Right hindlimb (tissue), 1 donor: Measurements from ENCODE around the gene KIF5C.

Experiments
- DNase-seq: peaks from one replicate; pipeline ENCODE4 v3.0.0-alpha.2; 2018

The KIF5C gene

DNA sequence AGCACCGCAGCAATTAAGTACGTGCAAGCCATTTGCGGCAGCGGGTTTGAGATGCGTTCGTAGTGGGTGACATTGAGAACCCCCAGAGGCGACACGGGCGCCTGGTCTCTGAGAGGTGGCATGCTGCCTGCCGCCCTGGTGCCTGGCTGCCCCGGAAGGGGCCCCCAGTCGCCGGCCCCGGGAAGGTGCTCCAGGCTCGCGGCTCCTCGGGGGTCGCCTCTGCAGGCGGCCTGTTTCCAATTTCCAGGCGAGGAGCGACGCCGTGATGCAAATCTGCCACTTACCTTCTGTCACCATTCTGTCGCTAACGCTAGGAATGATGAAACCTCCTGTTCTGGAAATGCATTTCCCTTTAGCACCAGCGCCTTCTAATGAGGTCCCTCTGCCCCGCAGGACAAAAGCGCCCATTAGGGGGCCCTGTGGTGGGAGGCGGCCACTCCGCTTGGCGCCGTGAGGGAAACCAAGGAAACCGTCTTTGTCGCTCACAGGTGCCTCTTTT, 13.0 kb downstream of the KIF5C start:
- no peak for DNase-seq

- DNase-seq = no peak
These were observed 14.0 kb downstream of the KIF5C start for GRCh38 chr2:148888986-148889385.

DNA sequence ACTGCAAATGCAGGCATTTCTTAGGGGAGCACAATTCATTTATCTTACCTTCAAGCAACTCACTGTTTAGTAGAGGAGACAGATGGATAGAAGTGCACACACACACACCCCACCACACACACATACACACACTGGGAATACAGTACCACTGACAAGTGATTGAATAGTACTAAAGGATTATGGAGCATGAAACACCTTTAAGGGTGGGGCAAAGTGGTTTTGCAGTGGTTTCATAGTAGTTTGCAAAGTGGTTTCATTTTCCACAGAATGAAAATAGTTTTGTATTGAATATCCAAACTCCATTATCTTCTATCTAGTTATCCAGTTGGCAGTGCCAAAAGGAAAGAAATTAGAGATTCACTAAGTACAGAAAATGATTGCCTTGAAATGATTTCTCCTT, 18.9 kb downstream of the KIF5C start:
- no peak for DNase-seq

- no peak for DNase-seq
These were observed 21.1 kb downstream of the KIF5C start for GRCh38 chr2:148896136-148896535.

DNA sequence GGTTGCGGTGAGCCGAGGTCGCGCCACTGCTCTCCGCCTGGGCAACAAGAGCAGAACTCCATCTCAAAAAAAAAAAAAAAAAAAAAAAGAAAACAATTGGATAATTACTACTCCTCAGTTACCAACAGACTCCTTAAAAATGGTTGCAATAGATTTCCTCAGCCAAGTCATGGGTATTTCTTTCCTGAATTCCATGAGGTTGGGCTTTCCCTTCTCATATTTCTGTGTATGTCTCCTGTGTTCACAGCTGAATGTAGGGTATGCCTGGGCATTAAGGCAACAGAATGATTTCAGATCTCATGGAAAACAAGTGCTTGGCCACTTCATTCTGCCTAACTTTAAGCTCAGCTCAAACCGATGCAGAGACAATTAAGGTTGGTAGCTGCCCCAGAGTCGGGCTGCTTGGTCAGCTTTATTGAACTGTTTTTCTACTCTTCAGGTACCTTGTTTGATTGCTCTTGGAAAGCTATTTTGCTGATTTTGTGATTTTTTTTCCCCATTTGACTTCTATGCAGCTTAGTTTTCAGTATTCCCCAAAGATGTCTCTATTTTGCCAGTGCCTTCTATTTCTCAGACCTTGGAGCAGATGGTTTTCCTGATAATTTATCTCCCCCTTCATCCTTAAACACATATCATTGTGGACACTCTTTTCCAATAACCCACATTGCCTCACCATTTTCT, 24.8 kb downstream of the KIF5C start:
- no peak for DNase-seq

- DNase-seq = no peak
These were observed 25.4 kb downstream of the KIF5C start for GRCh38 chr2:148900350-148900837.

DNA sequence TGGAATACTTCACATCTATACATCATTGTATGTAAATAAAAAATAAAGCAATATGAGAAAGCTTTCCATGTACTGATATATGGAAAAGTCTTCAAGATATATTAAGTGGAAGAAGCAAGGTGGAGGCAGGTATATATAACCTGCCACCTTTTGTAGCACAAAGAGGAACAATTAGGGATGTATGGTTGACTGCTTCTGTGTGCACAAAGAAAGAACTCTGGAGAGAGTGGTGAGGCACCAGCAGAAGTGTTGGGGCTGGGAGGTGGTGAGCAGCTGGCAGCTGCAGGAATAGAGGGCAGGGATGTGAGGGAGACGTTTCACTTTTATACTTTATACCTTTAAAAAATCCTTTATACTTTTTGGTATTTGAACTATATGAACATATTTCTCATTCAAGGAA, 26.1 kb downstream of the KIF5C start:
- DNase-seq = no peak

DNA sequence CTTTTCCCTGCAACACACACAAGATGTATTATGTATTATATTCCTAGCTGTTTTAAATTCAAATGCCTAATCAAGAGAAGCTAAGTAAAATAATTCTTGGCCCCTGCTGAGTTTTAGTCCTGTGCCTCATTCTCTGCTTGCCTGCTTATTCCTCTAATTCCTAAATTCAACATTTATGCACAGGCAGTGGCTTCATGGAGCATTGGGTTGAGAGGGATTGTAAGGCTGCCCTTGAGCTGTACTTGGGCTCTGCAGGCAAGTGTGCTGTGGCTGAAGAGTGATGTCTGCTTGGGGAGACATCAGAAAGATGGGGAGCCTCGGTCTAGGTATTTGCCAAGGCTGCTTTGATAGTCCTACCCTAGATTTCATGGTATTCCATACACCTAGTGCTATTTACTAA, 27.8 kb downstream of the KIF5C start:
- no peak for DNase-seq

GRCh38 chr2:148903294-148903693, 28.3 kb downstream of the KIF5C start:
- DNase-seq = no peak

- DNase-seq = no peak
These were observed 29.0 kb downstream of the KIF5C start for GRCh38 chr2:148903979-148904378.

GRCh38 chr2:148906124-148906523, 31.1 kb downstream of the KIF5C start:
- no peak for DNase-seq

DNA sequence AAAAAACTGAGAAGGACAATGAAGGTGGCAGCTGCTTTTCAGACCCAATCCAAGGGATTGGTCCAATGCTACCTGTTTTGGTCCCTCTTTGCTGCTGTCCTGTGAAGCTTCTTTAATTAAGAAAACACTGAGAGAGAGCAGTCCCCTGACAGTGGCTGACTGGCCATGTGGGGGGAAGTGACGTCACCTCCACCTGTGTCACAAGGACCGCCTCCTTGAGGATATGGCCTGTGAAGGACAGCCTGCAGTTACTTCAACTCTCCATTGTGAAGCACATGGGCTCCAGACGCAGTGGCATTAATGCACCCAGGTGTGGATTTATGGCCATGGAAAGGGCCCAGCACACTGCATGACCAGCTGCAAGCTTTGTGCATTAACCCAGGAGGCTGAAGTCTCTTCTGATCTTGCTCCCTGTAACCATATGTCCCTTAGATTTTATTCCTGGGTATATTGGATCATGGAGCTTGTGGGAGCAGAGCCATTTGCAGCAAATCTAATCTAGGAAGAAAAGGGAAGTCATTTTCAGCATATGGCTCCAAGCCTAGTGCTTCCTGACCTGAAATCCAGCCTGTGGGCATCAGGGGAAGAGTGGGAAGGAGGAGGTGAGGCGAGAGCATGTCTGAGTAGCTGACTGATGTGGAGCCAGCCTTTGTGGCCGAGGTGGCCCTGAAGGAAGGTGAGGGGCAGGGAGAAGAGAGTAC, 32.2 kb downstream of the KIF5C start:
- no peak for DNase-seq

DNA sequence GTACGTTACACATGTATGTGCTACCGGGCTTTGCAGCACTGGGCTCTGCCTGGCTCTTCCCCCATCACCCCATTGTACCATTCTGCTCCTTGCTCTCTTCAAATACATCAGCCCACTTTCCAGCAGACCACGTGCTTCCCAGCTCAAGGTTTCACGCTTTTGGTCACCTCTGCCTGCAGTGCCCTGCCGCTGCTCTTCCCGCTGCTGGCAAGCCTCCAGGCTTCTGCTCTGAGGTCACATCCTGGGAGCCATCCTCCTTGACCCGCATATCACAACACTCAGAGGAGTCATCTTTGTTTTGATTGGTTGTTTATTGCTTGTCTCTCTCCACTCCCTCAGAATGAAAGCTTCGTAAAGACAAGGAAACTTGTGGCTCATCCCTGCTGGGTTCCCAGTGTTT, 34.1 kb downstream of the KIF5C start:
- DNase-seq = no peak

DNA sequence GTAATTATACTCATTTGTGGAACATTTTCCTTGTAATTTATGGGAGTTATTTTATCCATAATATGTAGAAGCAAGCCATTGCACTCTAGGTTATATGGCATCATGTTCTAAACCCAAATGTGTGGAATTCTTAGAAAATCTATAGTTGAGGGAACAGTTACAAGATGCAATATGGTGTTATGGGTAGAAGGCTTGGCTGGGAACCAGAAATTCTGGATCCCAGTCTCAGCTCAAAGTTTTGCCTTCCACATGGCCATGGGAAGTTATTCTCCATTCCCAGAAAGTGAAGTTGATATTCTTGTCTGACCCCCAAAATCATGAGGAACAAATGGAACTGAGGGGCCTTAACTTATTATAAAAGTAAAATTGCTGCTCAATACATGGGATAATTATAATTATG, 38.0 kb downstream of the KIF5C start:
- DNase-seq = no peak

DNA sequence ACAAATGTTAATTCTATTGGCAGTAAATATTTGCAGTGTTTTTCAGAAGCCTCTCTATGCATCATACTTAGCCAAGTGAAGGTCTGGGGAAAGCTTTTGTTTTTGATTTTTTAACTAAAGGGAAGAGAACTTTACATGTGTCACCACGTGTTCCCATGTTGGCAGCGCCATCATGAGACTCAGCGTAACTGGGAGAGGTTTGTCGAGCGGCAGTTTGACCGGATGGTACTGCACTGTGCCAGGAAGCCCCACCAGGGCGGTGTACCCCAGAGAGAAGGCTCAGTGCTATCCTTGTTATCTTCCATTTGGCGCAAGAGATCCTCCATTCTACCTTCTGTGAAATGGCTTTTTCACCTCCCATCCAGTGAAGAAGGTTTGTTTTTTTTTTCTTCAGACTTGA, 38.5 kb downstream of the KIF5C start:
- no peak for DNase-seq

GRCh38 chr2:148914463-148914862, 39.4 kb downstream of the KIF5C start:
- DNase-seq = no peak

DNA sequence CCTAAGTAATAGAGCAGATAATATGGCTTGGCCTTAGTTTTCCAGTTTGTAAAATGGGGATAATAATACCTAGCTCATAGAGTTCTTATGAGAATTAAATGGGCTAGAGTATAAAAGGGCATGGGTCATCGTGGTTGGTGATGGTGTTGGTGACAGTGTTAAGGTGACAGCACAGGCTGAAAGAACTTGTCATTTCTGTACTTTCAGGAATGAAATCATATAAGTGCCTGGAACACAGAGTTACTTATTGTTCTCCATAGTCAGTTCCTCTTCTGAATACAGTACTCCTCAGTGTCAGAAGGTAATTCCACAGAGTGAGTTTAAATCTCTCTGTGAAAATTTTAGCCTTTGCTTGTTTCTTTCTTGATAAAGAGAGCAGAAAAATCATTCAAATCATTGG, 42.4 kb downstream of the KIF5C start:
- no peak for DNase-seq

- DNase-seq = no peak
These were observed 43.5 kb downstream of the KIF5C start for GRCh38 chr2:148918554-148918953.

- DNase-seq = no peak
These were observed 45.5 kb downstream of the KIF5C start for GRCh38 chr2:148920559-148920958.

DNA sequence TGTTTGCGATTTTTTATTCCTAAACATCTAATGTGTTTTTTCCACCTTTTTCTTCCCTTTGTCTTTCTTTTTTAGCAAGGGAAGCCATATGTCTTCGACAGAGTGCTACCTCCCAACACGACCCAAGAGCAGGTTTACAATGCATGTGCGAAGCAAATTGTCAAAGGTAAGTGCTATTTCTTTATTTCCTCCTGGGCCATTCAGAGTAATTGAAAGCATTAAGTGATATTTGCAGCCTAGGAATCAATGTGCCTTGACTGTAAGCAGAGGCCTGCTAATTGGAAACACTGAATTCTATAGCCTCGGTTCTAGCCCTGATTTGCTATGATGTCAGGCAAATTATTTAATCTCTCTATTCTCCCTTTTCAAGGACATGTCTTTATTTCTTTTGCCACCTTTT, 47.0 kb downstream of the KIF5C start:
- DNase-seq = no peak

- DNase-seq = no peak
These were observed 47.9 kb downstream of the KIF5C start for GRCh38 chr2:148922776-148923475.

DNA sequence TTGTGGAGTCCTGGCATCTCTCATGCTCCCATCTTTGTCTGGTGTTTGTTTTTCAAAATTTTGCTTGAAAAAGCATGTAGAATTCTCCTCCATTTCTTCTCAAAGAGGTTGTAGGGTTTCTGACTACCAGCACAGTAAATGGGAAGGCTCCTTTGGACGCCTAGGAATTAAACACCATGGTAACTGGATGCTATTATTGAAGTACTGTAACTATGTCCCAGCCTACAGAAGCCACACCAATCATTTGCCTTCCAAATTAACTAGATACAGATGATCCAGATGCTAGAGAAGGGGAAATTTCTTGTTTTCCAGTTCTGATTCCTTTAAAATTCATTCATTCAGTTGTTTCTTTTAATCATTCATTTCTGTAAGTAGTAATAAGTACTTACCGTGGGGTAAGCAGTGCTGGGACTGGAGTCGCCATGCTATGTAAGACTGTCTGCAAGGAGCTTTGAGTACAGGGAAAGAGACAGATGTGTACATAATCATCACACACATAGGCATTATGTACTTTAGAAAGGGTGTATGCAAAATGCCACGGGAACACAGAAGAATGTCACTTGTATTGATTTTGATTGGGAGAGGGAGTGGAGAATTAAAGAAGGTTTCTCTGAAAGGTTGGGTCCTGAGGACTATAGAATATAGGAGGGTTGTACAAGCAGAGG, 49.6 kb downstream of the KIF5C start:
- no peak for DNase-seq

GRCh38 chr2:148926291-148926961, 51.4 kb downstream of the KIF5C start:
- peak; percentile 42 for DNase-seq
